Epithelial cell of esophagus (primary cell): ENCODE measurements around the gene RREB1.

Experiments used
- DNase-seq: peaks from one replicate; pipeline ENCODE4 v3.0.0; 2010; ENCODE audit warnings: low read depth
- H3K4me3 ChIP-seq: 2 replicates; pipeline ENCODE4 v1.5.1; 2011; ENCODE audit warnings: mild to moderate bottlenecking, low read length, control low read depth
- TF ChIP-seq, protein P1 (sequence below): IDR thresholded peaks from 2 replicates; pipeline ENCODE4 v1.5.1; 2011; ENCODE audit warnings: low read depth, mild to moderate bottlenecking, low read length, control low read depth, inconsistent platforms; ENCODE audit not compliant: insufficient read depth; ENCODE audit errors: missing control alignments

Gene RREB1

DNA sequence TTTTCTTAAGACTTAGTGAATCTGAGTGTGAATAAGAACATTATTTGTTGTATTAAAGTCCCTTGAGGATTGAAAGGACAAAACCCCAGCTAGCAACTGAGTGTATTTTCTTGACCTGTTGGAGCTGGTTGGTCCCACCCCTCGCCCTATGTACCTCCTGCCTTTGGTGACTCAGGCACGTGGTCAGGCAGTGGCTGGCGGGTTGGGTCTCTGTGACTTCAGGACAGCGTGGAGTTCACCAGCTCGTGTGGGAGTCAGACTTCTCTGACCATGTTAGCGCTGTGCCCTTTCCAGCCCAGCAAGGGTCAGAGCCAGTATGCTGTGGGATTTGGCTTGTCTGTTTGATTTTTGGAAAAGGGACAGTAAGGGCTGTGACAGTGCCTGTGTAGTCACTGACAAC, 111.5 kb downstream of the RREB1 start:
- TF ChIP-seq, protein P1, sequence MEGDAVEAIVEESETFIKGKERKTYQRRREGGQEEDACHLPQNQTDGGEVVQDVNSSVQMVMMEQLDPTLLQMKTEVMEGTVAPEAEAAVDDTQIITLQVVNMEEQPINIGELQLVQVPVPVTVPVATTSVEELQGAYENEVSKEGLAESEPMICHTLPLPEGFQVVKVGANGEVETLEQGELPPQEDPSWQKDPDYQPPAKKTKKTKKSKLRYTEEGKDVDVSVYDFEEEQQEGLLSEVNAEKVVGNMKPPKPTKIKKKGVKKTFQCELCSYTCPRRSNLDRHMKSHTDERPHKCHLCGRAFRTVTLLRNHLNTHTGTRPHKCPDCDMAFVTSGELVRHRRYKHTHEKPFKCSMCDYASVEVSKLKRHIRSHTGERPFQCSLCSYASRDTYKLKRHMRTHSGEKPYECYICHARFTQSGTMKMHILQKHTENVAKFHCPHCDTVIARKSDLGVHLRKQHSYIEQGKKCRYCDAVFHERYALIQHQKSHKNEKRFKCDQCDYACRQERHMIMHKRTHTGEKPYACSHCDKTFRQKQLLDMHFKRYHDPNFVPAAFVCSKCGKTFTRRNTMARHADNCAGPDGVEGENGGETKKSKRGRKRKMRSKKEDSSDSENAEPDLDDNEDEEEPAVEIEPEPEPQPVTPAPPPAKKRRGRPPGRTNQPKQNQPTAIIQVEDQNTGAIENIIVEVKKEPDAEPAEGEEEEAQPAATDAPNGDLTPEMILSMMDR, result no peak
- H3K4me3 ChIP-seq, result no peak overlapping the region
- peak; percentile 25 for DNase-seq

DNA sequence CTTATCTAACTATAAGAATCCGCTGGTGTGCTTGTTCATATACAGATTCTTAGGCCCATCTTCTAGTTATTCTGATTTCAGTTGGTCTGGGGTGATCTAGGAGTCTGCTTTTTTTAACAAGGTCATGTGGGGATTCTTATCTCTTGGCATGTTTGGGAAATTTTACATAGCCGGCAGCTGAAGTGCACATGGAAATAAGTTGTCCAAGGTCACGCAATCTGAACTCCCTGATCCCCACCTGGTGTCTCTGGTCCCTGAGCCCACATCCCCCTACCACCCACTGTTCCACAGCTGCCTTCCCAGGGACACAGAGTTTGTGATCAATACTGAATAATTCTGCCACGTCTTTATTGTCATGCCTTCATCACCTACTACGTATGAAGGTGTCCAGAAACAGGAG, 114.4 kb downstream of the RREB1 start:
- no peak for DNase-seq
- no peak overlapping the region for H3K4me3 ChIP-seq
- TF ChIP-seq, protein P1, result no peak

DNA sequence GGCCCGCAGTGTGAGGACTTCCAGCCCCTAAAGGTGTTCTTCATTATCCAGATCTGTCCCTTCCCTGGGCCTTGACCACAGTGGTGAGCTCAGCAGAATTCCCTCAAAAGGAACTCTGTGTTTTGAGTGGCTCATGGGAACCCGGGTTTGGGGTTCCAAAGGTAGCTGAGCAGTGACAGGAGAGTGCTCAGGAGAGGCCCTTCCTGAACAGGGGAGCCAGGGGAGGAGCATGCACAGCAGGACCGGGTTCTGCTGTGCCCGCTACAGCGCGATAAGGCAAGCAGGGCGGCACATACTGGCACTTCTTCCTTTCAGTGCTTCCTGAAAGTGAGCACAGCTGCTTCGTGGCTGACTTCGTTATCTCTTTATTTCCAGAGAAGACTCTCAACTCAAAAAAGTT, 117.0 kb downstream of the RREB1 start:
- TF ChIP-seq, protein P1, result no peak
- H3K4me3 ChIP-seq, result no peak overlapping the region
- no peak for DNase-seq

DNA sequence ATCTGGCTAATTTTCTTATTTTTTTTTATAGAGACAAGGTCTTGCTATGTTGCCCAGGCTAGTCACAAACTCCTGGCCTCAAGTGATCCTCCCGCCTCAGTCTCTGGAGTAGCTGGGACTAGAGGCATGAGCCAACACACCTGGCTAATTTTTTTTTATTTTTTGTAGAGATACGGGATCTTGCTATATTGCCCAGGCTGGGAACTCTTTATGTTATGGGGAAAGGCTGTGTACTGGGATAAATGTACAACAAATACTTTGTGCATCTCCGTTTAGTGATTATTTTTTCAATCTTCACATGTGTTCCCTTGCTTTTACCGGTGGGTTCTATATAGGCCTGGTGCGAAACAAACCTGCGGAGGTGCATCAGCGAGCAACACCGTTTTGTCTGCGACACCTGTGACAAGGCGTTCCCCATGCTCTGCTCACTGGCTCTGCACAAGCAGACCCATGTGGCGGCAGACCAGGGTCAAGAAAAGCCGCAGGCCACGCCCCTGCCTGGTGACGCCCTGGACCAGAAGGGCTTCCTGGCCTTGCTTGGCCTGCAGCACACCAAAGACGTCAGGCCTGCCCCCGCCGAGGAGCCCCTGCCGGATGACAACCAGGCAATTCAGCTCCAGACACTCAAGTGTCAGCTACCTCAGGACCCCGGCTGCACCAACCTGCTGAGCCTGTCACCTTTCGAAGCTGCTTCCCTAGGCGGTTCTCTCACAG, 121.1 kb downstream of the RREB1 start:
- H3K4me3 ChIP-seq, result no peak overlapping the region
- TF ChIP-seq, protein P1, result no peak
- DNase-seq, result no peak

DNA sequence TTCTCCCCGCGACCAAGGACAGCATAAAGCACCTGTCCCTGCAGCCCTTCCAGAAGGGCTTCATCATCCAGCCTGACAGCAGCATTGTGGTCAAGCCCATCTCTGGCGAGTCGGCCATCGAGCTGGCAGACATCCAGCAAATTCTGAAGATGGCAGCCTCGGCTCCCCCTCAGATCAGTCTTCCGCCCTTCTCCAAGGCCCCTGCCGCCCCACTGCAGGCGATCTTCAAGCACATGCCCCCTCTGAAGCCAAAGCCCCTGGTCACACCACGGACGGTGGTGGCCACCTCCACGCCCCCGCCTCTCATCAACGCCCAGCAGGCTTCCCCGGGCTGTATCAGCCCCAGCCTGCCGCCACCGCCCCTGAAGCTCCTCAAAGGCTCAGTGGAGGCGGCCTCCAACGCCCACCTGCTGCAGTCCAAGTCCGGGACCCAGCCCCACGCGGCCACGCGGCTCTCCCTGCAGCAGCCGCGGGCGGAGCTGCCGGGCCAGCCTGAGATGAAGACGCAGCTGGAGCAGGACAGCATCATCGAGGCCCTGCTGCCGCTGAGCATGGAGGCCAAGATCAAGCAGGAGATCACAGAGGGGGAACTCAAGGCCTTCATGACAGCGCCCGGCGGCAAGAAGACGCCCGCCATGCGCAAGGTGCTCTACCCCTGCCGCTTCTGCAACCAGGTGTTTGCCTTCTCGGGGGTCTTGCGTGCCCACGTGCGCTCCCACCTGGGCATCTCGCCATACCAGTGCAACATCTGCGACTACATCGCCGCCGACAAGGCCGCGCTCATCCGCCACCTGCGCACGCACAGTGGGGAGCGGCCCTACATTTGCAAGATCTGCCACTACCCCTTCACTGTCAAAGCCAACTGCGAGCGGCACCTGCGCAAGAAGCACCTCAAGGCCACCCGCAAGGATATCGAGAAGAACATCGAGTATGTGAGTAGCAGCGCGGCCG, 121.9 kb downstream of the RREB1 start:
- H3K4me3 ChIP-seq, result no peak overlapping the region
- no peak for DNase-seq
- TF ChIP-seq, protein P1, result no peak

DNA sequence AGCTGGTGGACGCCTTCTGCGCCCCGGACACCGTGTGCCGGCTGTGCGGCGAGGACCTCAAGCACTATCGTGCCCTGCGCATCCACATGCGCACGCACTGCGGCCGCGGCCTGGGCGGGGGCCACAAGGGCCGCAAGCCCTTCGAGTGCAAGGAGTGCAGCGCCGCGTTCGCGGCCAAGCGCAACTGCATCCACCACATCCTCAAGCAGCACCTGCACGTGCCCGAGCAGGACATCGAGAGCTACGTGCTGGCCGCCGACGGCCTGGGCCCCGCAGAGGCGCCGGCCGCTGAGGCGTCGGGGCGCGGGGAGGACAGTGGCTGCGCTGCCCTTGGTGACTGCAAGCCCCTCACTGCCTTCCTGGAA, 122.5 kb downstream of the RREB1 start:
- H3K4me3 ChIP-seq, result no peak overlapping the region

More for the DNA sequence above, 122.5 kb downstream of the RREB1 start:
- DNase-seq, result no peak
- TF ChIP-seq, protein P1, result no peak
